Measurements from ENCODE around the gene USP6NL. TPM values are rescaled to one million over a fixed set of nuclear protein-coding genes. Genes with fewer than 3 reads are reported as not detected.

The USP6NL gene
- total and polyA plus RNA-seq, 9 of the 15 experiments (the other 6 are each of a cell fraction or from before 2014, with no cell fraction given) = 3.2 to 26.6 (median 19.8) TPM

DNA sequence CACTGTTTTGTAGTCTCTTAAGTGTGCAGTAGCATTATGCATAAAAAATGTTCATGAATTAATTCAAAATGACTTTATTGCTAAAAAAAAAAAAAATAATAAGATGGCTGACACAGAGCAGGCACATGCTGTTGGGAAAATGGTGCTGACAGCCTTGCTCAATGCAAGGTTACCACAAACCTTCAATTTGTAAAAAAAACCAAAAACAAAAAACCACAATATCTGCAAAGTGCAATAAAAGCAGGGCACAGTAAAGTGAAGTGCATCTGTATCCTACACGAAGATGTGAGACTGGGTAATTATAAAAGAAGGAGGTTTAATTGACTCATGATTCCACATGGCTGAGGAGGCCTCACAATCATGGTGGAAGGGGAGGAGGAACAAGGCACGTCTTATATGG lies 185.8 kb downstream of the USP6NL start:
- no peaks in the 10 kb centered on the region; a peak in 1 of 5 replicates for H3K4me1 ChIP-seq (replicated peaks in 1 of 2; ENCODE audit: control insufficient read depth in 2 of 2, insufficient read depth in 2 of 2, low read length in 2 of 2)
- H3K9me3 ChIP-seq (replicated peaks; ENCODE audit: control insufficient read depth, insufficient read depth, low read depth, low read length) = no peaks in the 10 kb centered on the region; the same call in none of the 2 replicates
- H4K20me1 ChIP-seq (replicated peaks; ENCODE audit: control insufficient read depth, insufficient read depth, low read length) = no peaks in the 10 kb centered on the region
- FAIRE-seq (no peak), DNase-seq (ENCODE audit: extremely low read depth in 1 of 4, low spot score in 3 of 4) (no peak), ATAC-seq (no peak)
- in situ Hi-C loops (cut with MboI) (loop anchor here (10.0 kb wide), 1 partner anchor 329 kb away; no protein-coding TSS in a partner anchor), intact Hi-C loops (cut with micrococcal nuclease) (no loop called here)
- 21% methylated on average over 2 of the region's 2 CpGs for WGBS (ENCODE audit: insufficient coverage, low coverage, missing lambda C conversion rate)
- H3K27ac ChIP-seq (ENCODE audit: extremely low read depth, low read depth, low read length) = no peak overlapping the region
- H3K9me1 ChIP-seq (ENCODE audit: control insufficient read depth, insufficient read depth, low read length) = no peaks in the 10 kb centered on the region
- CTCF ChIA-PET (ENCODE audit: low intra/inter-chr PET ratio) = interaction anchor here (1.7 kb wide), 1 partner anchor 47 kb away, joined by 6 read pairs; no protein-coding TSS in a partner anchor
- no TSS peak for BruUV-seq (replicated peaks)
- no peaks in the 10 kb centered on the region for H3K79me2 ChIP-seq (ENCODE audit: control insufficient read depth, insufficient read depth, low read length)
- H3K4me2 ChIP-seq (ENCODE audit: insufficient read depth, low read length) = no peak overlapping the region
- H3K4me3 ChIP-seq = no peak overlapping the region
- no peak overlapping the region for H3K9ac ChIP-seq (ENCODE audit: insufficient read depth in 1 of 2, low read depth in 2 of 2, low read length in 2 of 2)
- POLR2A ChIA-PET = no interaction called here
- no peak overlapping the region for H2AFZ ChIP-seq (ENCODE audit: low read depth, low read length)
- H3K27me3 ChIP-seq (ENCODE audit: control insufficient read depth in 2 of 2, insufficient read depth in 2 of 2, low read length in 2 of 2) = peaks cover 0 to 17% of the 10 kb centered on the region in 2 experiments; a peak in 1 of 5 replicates
- no peaks in the 10 kb centered on the region for H3K36me3 ChIP-seq (ENCODE audit: control insufficient read depth, insufficient read depth, low read length)
- TF ChIP-seq KAT7 (CRISPR knock-in tag; IDR thresholded peaks at IDR 0.05; ENCODE audit: borderline replicate concordance) (no peak), SIN3B (IDR thresholded peaks at IDR 0.05; ENCODE audit: low read depth) (no peak), NR1H2 (CRISPR knock-in tag; IDR thresholded peaks at IDR 0.05) (no peak), HDAC1 (IDR thresholded peaks at IDR 0.05) (no peak), FOXA3 (CRISPR knock-in tag; conservative IDR thresholded peaks at IDR 0.05 in 1 of 2, IDR thresholded peaks at IDR 0.05 in 1 of 2) (no peak), SRSF3 (IDR thresholded peaks at IDR 0.05; ENCODE audit: insufficient read depth, low read length) (no peak), SREBF1 (IDR thresholded peaks at IDR 0.05; ENCODE audit: borderline replicate concordance, low read depth, low read length) (no peak)
- TF ChIP-seq, protein P1, sequence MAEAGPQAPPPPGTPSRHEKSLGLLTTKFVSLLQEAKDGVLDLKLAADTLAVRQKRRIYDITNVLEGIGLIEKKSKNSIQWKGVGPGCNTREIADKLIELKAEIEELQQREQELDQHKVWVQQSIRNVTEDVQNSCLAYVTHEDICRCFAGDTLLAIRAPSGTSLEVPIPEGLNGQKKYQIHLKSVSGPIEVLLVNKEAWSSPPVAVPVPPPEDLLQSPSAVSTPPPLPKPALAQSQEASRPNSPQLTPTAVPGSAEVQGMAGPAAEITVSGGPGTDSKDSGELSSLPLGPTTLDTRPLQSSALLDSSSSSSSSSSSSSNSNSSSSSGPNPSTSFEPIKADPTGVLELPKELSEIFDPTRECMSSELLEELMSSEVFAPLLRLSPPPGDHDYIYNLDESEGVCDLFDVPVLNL (CRISPR knock-in tag; IDR thresholded peaks at IDR 0.05; ENCODE audit: low read depth) = no peak
- TF ChIP-seq, protein P2, sequence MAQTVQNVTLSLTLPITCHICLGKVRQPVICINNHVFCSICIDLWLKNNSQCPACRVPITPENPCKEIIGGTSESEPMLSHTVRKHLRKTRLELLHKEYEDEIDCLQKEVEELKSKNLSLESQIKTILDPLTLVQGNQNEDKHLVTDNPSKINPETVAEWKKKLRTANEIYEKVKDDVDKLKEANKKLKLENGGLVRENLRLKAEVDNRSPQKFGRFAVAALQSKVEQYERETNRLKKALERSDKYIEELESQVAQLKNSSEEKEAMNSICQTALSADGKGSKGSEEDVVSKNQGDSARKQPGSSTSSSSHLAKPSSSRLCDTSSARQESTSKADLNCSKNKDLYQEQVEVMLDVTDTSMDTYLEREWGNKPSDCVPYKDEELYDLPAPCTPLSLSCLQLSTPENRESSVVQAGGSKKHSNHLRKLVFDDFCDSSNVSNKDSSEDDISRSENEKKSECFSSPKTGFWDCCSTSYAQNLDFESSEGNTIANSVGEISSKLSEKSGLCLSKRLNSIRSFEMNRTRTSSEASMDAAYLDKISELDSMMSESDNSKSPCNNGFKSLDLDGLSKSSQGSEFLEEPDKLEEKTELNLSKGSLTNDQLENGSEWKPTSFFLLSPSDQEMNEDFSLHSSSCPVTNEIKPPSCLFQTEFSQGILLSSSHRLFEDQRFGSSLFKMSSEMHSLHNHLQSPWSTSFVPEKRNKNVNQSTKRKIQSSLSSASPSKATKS (CRISPR knock-in tag; IDR thresholded peaks at IDR 0.05) = no peak
